ENCODE data around the gene PTPRD.

DNA sequence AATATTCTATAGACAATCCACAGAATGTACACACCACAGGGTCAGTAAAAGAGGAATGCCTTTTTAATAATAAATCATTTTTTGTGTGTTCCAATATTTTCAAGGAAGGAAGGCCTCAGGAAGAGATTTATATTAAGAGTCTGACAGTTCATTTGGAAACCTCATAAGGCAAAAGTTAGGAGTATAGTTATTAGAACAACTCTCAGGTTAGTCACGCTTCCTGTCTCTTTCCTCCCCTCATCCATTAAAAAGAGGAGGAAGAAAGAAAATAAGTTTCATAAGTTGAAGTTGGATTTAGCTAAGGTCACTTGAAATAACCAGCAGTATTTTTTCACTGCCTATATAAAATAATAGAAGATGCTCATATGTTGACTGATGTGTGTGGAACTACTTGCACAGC is 863.2 kb downstream of the PTPRD start:
- TF ChIP-seq POLR2A (IDR thresholded peaks at IDR 0.05; ENCODE audit: low read depth, low read length) (no peak), TAF1 (IDR thresholded peaks at IDR 0.05; ENCODE audit: borderline replicate concordance, low read depth, low read length) (no peak), POLR2AphosphoS5 (IDR thresholded peaks at IDR 0.05; ENCODE audit: low read depth, low read length) (no peak)

Measured in GM12892 (cell line).